LoVo (cell line): Measurements from ENCODE around the gene SPG21.
A peak's percentile ranks its signal among the peaks of the same experiment; 100 is the strongest.

Source experiments
- DNase-seq: peaks from one replicate; pipeline ENCODE4 v3.0.0-alpha.2; 2016; ENCODE audit warnings: low spot score

SPG21 gene

GRCh38 chr15:64938192-64938591 lies 51.5 kb downstream of the SPG21 start:
- DNase-seq = peak; percentile 53

GRCh38 chr15:64934023-64934422 lies 55.7 kb downstream of the SPG21 start:
- no peak for DNase-seq

- DNase-seq = no peak
Measured at GRCh38 chr15:64931381-64931780, 58.3 kb downstream of the SPG21 start.

- DNase-seq = no peak
Measured at GRCh38 chr15:64930778-64931371, 58.8 kb downstream of the SPG21 start.

GRCh38 chr15:64930019-64930652 lies 59.6 kb downstream of the SPG21 start:
- DNase-seq = no peak

- no peak for DNase-seq
Measured at GRCh38 chr15:64928626-64929220, 61.0 kb downstream of the SPG21 start.

GRCh38 chr15:64926661-64927060 lies 63.1 kb downstream of the SPG21 start:
- no peak for DNase-seq

GRCh38 chr15:64925335-64926330 lies 64.1 kb downstream of the SPG21 start:
- DNase-seq = no peak

- no peak for DNase-seq
Measured at GRCh38 chr15:64923546-64923945, 66.2 kb downstream of the SPG21 start.

GRCh38 chr15:64921711-64922110 lies 68.0 kb downstream of the SPG21 start:
- peak; percentile 63 for DNase-seq

GRCh38 chr15:64919721-64920120 lies 70.0 kb downstream of the SPG21 start:
- no peak for DNase-seq

- no peak for DNase-seq
Measured at GRCh38 chr15:64917211-64917610, 72.5 kb downstream of the SPG21 start.

GRCh38 chr15:64916365-64916764 lies 73.3 kb downstream of the SPG21 start:
- no peak for DNase-seq

GRCh38 chr15:64915518-64916227 lies 74.0 kb downstream of the SPG21 start:
- no peak for DNase-seq
